ENCODE data around the gene ADAMTS2. TPM values are rescaled to one million over a fixed set of nuclear protein-coding genes. Genes with fewer than 3 reads are reported as not detected.

The ADAMTS2 gene
- total RNA-seq, 1 donor from 2014 or later = 1.2 TPM

- Mint-ChIP-seq H3K27me3 (ENCODE audit: insufficient read depth, low read depth) (peaks cover 4% of the 10 kb centered on the region), H3K9me3 (peaks cover 4% of the 10 kb centered on the region), H3K4me1 (peaks cover 3% of the 10 kb centered on the region), H3K27ac (no peak overlapping the region), H3K4me3 (no peak overlapping the region), H3K36me3 (no peaks in the 10 kb centered on the region)
- no peaks in the 10 kb centered on the region for H3K4me1 ChIP-seq
- H3K36me3 ChIP-seq = no peaks in the 10 kb centered on the region
- no peak overlapping the region for H3K4me2 ChIP-seq
- H3K9ac ChIP-seq = no peak overlapping the region
- no peaks in the 10 kb centered on the region for H4K20me1 ChIP-seq (ENCODE audit: low read depth)
- no peaks in the 10 kb centered on the region for H3K79me2 ChIP-seq (ENCODE audit: low read depth)
- H3K9me3 ChIP-seq (ENCODE audit: low read depth) = no peaks in the 10 kb centered on the region
- no peak for TF ChIP-seq EZH2 (IDR thresholded peaks at IDR 0.05)
- TF ChIP-seq EZH2phosphoT487 (IDR thresholded peaks at IDR 0.05) = no peak
- TF ChIP-seq CTCF (IDR thresholded peaks at IDR 0.05) = no peak
- H2AFZ ChIP-seq (replicated peaks) = no peak overlapping the region
- H3K27me3 ChIP-seq = no peaks in the 10 kb centered on the region
- no peaks in the 10 kb centered on the region for H3F3A ChIP-seq (ENCODE audit: low read depth)
- H3K27ac ChIP-seq = no peak overlapping the region
- DNase-seq (ENCODE audit: low spot score) = no peak
- no peak overlapping the region for H3K4me3 ChIP-seq
Observed at GRCh38 chr5:179148703-179149170, 196.5 kb downstream of the ADAMTS2 start.

- Histone ChIP-seq H3K4me1 (no peaks in the 10 kb centered on the region), H3K4me3 (no peak overlapping the region), H3K9ac (no peak overlapping the region), H3F3A (ENCODE audit: low read depth) (no peaks in the 10 kb centered on the region), H3K27me3 (no peaks in the 10 kb centered on the region), H3K79me2 (ENCODE audit: low read depth) (no peaks in the 10 kb centered on the region), H3K36me3 (no peaks in the 10 kb centered on the region), H2AFZ (replicated peaks) (no peak overlapping the region), H3K27ac (no peak overlapping the region), H4K20me1 (ENCODE audit: low read depth) (no peaks in the 10 kb centered on the region), H3K9me3 (ENCODE audit: low read depth) (no peaks in the 10 kb centered on the region), H3K4me2 (no peak overlapping the region)
- Mint-ChIP-seq H3K27me3 (ENCODE audit: insufficient read depth, low read depth) (peaks cover 4% of the 10 kb centered on the region), H3K27ac (no peak overlapping the region), H3K4me1 (peaks cover 3% of the 10 kb centered on the region), H3K4me3 (no peak overlapping the region), H3K9me3 (peaks cover 4% of the 10 kb centered on the region), H3K36me3 (no peaks in the 10 kb centered on the region)
- no peak for DNase-seq (ENCODE audit: low spot score)
- TF ChIP-seq CTCF (IDR thresholded peaks at IDR 0.05) = no peak
- no peak for TF ChIP-seq EZH2phosphoT487 (IDR thresholded peaks at IDR 0.05)
- TF ChIP-seq EZH2 (IDR thresholded peaks at IDR 0.05) = no peak
Observed at GRCh38 chr5:179147991-179148702, 197.1 kb downstream of the ADAMTS2 start.

GRCh38 chr5:179146277-179146676 lies 199.0 kb downstream of the ADAMTS2 start:
- Histone ChIP-seq H3K4me2 (no peak overlapping the region), H3K4me3 (no peak overlapping the region), H3K27ac (no peak overlapping the region), H2AFZ (replicated peaks) (no peak overlapping the region), H3K4me1 (no peaks in the 10 kb centered on the region), H3K27me3 (no peaks in the 10 kb centered on the region), H3F3A (ENCODE audit: low read depth) (no peaks in the 10 kb centered on the region), H3K9me3 (ENCODE audit: low read depth) (no peaks in the 10 kb centered on the region), H3K36me3 (no peaks in the 10 kb centered on the region), H3K9ac (no peak overlapping the region), H4K20me1 (ENCODE audit: low read depth) (no peaks in the 10 kb centered on the region), H3K79me2 (ENCODE audit: low read depth) (no peaks in the 10 kb centered on the region)
- no peak for DNase-seq (ENCODE audit: low spot score)
- TF ChIP-seq EZH2 (IDR thresholded peaks at IDR 0.05) = no peak
- TF ChIP-seq EZH2phosphoT487 (IDR thresholded peaks at IDR 0.05) = no peak
- TF ChIP-seq CTCF (IDR thresholded peaks at IDR 0.05) = no peak
- peaks cover 8% of the 10 kb centered on the region for H3K4me1 Mint-ChIP-seq
- H3K36me3 Mint-ChIP-seq = no peaks in the 10 kb centered on the region
- H3K4me3 Mint-ChIP-seq = no peak overlapping the region
- H3K27ac Mint-ChIP-seq = no peak overlapping the region
- peaks cover 4% of the 10 kb centered on the region for H3K27me3 Mint-ChIP-seq (ENCODE audit: insufficient read depth, low read depth)
- H3K9me3 Mint-ChIP-seq = peaks cover 4% of the 10 kb centered on the region

All from neural progenitor cell (in vitro differentiated cells).